Measurements from ENCODE around the gene C1QTNF6.
A peak's percentile ranks its signal among the peaks of the same experiment; 100 is the strongest.

Gene C1QTNF6

GRCh38 chr22:37135023-37135422 lies 53.0 kb downstream of the C1QTNF6 start:
- CTCF ChIA-PET, result interaction anchor here (1.8 kb wide), 1 partner anchor 8 kb away, joined by 7 read pairs; no protein-coding TSS in a partner anchor

GRCh38 chr22:37133304-37134018 lies 54.6 kb downstream of the C1QTNF6 start:
- peak in 2 of 3 donors; percentile 40 to 49 for DNase-seq
- no peak overlapping the region for H3K27ac ChIP-seq (ENCODE audit: insufficient read depth in 1 of 2, low read depth in 1 of 2, low read length in 2 of 2, poor library complexity in 1 of 2, severe bottlenecking in 2 of 2)
- H3K4me1 ChIP-seq (ENCODE audit: control extremely low read depth in 1 of 4, control insufficient read depth in 4 of 4, insufficient read depth in 4 of 4, low read length in 3 of 4), result no peaks in the 10 kb centered on the region
- H3K9me3 ChIP-seq (ENCODE audit: control extremely low read depth in 1 of 5, control insufficient read depth in 4 of 5, insufficient read depth in 2 of 5, low read depth in 1 of 5, low read length in 4 of 5), result no peaks in the 10 kb centered on the region
- CTCF ChIA-PET, result interaction anchor here (1.0 to 1.5 kb wide), 2 partner anchors 11 kb away, joined by 3 to 5 read pairs; no protein-coding TSS in a partner anchor
- POLR2A ChIA-PET, result no interaction called here
- no peaks in the 10 kb centered on the region for H3K36me3 ChIP-seq (ENCODE audit: control insufficient read depth in 4 of 4, insufficient read depth in 4 of 4, low read length in 3 of 4)
- H3K27me3 ChIP-seq (replicated peaks in 2 of 5; ENCODE audit: control insufficient read depth in 4 of 5, insufficient read depth in 5 of 5, low read length in 4 of 5), result no peaks in the 10 kb centered on the region
- no peak overlapping the region for H3K4me3 ChIP-seq (ENCODE audit: control insufficient read depth in 1 of 7, extremely low read depth in 1 of 7, insufficient read depth in 4 of 7, low read depth in 2 of 7, low read length in 6 of 7)
- WGBS (ENCODE audit: insufficient coverage), result 50% methylated on average over 12 of the region's 16 CpGs

More at GRCh38 chr22:37135023-37135422, 53.0 kb downstream of the C1QTNF6 start:
- H3K27ac ChIP-seq (ENCODE audit: insufficient read depth in 1 of 2, low read depth in 1 of 2, low read length in 2 of 2, poor library complexity in 1 of 2, severe bottlenecking in 2 of 2), result no peak overlapping the region
- H3K36me3 ChIP-seq (ENCODE audit: control insufficient read depth in 4 of 4, insufficient read depth in 4 of 4, low read length in 3 of 4), result no peaks in the 10 kb centered on the region
- DNase-seq, result no peak
- peaks cover 0 to 3% (median 0%) of the 10 kb centered on the region in 4 experiments for H3K4me1 ChIP-seq (ENCODE audit: control extremely low read depth in 1 of 4, control insufficient read depth in 4 of 4, insufficient read depth in 4 of 4, low read length in 3 of 4)
- POLR2A ChIA-PET, result no interaction called here
- H3K27me3 ChIP-seq (replicated peaks in 2 of 5; ENCODE audit: control insufficient read depth in 4 of 5, insufficient read depth in 5 of 5, low read length in 4 of 5), result no peaks in the 10 kb centered on the region
- 92% methylated on average over 12 of the region's 12 CpGs for WGBS (ENCODE audit: insufficient coverage)
- no peaks in the 10 kb centered on the region for H3K9me3 ChIP-seq (ENCODE audit: control extremely low read depth in 1 of 5, control insufficient read depth in 4 of 5, insufficient read depth in 2 of 5, low read depth in 1 of 5, low read length in 4 of 5)
- H3K4me3 ChIP-seq (ENCODE audit: control insufficient read depth in 1 of 7, extremely low read depth in 1 of 7, insufficient read depth in 4 of 7, low read depth in 2 of 7, low read length in 6 of 7), result no peak overlapping the region

- CTCF ChIA-PET, result interaction anchor here (0.6 to 1.5 kb wide), 2 partner anchors 10 to 14 kb away, joined by 3 to 5 read pairs; no protein-coding TSS in a partner anchor
- POLR2A ChIA-PET, result no interaction called here
- Histone ChIP-seq H3K27me3 (replicated peaks in 2 of 5; ENCODE audit: control insufficient read depth in 4 of 5, insufficient read depth in 5 of 5, low read length in 4 of 5) (no peaks in the 10 kb centered on the region), H3K27ac (ENCODE audit: insufficient read depth in 1 of 2, low read depth in 1 of 2, low read length in 2 of 2, poor library complexity in 1 of 2, severe bottlenecking in 2 of 2) (no peak overlapping the region), H3K4me3 (ENCODE audit: control insufficient read depth in 1 of 7, extremely low read depth in 1 of 7, insufficient read depth in 4 of 7, low read depth in 2 of 7, low read length in 6 of 7) (no peak overlapping the region), H3K4me1 (ENCODE audit: control extremely low read depth in 1 of 4, control insufficient read depth in 4 of 4, insufficient read depth in 4 of 4, low read length in 3 of 4) (no peaks in the 10 kb centered on the region), H3K9me3 (ENCODE audit: control extremely low read depth in 1 of 5, control insufficient read depth in 4 of 5, insufficient read depth in 2 of 5, low read depth in 1 of 5, low read length in 4 of 5) (no peaks in the 10 kb centered on the region), H3K36me3 (ENCODE audit: control insufficient read depth in 4 of 4, insufficient read depth in 4 of 4, low read length in 3 of 4) (no peaks in the 10 kb centered on the region)
- DNase-seq, result no peak
- 100% methylated on average over 7 of the region's 7 CpGs for WGBS (ENCODE audit: insufficient coverage)
Observed at GRCh38 chr22:37132773-37133172, 55.3 kb downstream of the C1QTNF6 start.

Measured in common myeloid progenitor, CD34-positive (primary cell).